Neural cell (in vitro differentiated cells): ENCODE data around the gene FAN1. TPM values are rescaled to one million over a fixed set of nuclear protein-coding genes. Genes with fewer than 3 reads are reported as not detected.

Source experiments
- H2AFZ ChIP-seq: fragments of 200-600, 300-800 bp; sonication (generic), shearing (Covaris generic); 2 replicates; pipeline ENCODE4 v1.6.0; 2014; ENCODE audit warnings: low read depth, mild to moderate bottlenecking, antibody characterized with exemption, low read length, moderate library complexity
- H3F3A ChIP-seq: fragments of 200-600 bp; shearing (Covaris generic); 2 replicates; pipeline ENCODE4 v1.6.1; 2016; ENCODE audit warnings: mild to moderate bottlenecking, moderate library complexity, mixed read lengths, antibody characterized with exemption, low read length; ENCODE audit not compliant: insufficient read depth, poor library complexity, severe bottlenecking
- H3K27ac ChIP-seq: fragments of 200-600, 300-800 bp; sonication (generic), shearing (Covaris generic); 2 replicates; pipeline ENCODE4 v1.5.1; 2014; ENCODE audit warnings: mild to moderate bottlenecking, low read length, moderate library complexity
- H3K27me3 ChIP-seq: fragments of 300-800, 200-600 bp; sonication (generic), shearing (Covaris generic); 2 replicates; pipeline ENCODE4 v1.6.0; 2014; ENCODE audit warnings: mild to moderate bottlenecking, low read depth, low read length, moderate library complexity; ENCODE audit not compliant: insufficient read depth
- H3K36me3 ChIP-seq: fragments of 300-800, 200-600 bp; sonication (generic), shearing (Covaris generic); 2 replicates; pipeline ENCODE4 v1.5.1; 2014; ENCODE audit warnings: mild to moderate bottlenecking, antibody characterized with exemption, low read length, moderate library complexity; ENCODE audit not compliant: insufficient read depth
- H3K4me2 ChIP-seq: fragments of 300-800, 200-600 bp; sonication (generic), shearing (Covaris generic); 2 replicates; pipeline ENCODE4 v1.6.0; 2014; ENCODE audit warnings: mild to moderate bottlenecking, low read length
- H3K4me3 ChIP-seq: fragments of 300-800, 200-600 bp; sonication (generic), shearing (Covaris generic); 2 replicates; pipeline ENCODE4 v1.5.1; 2014; ENCODE audit warnings: mild to moderate bottlenecking, low read length, moderate library complexity
- H3K79me2 ChIP-seq: fragments of 200-600 bp; shearing (Covaris generic); replicated peaks from 2 replicates; pipeline ENCODE4 v1.6.0; 2014; ENCODE audit warnings: mild to moderate bottlenecking, low read length, moderate library complexity; ENCODE audit not compliant: insufficient read depth
- H3K9ac ChIP-seq: fragments of 300-800, 200-600 bp; sonication (generic), shearing (Covaris generic); 2 replicates; pipeline ENCODE4 v1.6.1; 2016; ENCODE audit warnings: mild to moderate bottlenecking, low read length, mixed read lengths
- H3K9me2 ChIP-seq: fragments of 200-600 bp; shearing (Covaris generic); 2 replicates; pipeline ENCODE4 v1.6.1; 2016; ENCODE audit warnings: mild to moderate bottlenecking, low read length, mixed read lengths; ENCODE audit not compliant: insufficient read depth
- H3K9me3 ChIP-seq: fragments of 200-600, 300-800 bp; sonication (generic), shearing (Covaris generic); 2 replicates; pipeline ENCODE4 v1.6.1; 2016; ENCODE audit warnings: mild to moderate bottlenecking, mixed run types, low read length, moderate library complexity, mixed read lengths
- H4K20me1 ChIP-seq: fragments of 200-600 bp; shearing (Covaris generic); 2 replicates; pipeline ENCODE4 v1.6.1; 2016; ENCODE audit warnings: mild to moderate bottlenecking, mixed run types; ENCODE audit not compliant: insufficient read depth
- EP300 ChIP-seq: fragments of 450-650 bp; conservative IDR thresholded peaks from 2 replicates; pipeline ENCODE4 v1.6.1; 2014; ENCODE audit warnings: antibody characterized with exemption, mild to moderate bottlenecking, moderate library complexity; ENCODE audit not compliant: poor library complexity, severe bottlenecking
- EZH2 ChIP-seq: fragments of 200-600, 300-800 bp; shearing (Covaris generic), sonication (generic); IDR thresholded peaks from 2 replicates; pipeline ENCODE4 v1.6.1; 2014; ENCODE audit warnings: antibody characterized with exemption, low read length, borderline replicate concordance, mild to moderate bottlenecking; ENCODE audit not compliant: insufficient read depth, poor library complexity, severe bottlenecking
- MXI1 ChIP-seq: fragments of 450-650 bp; conservative IDR thresholded peaks from 2 replicates; pipeline ENCODE4 v1.6.1; 2014; ENCODE audit warnings: antibody characterized with exemption, mild to moderate bottlenecking; ENCODE audit not compliant: poor library complexity, severe bottlenecking
- POLR2AphosphoS5 ChIP-seq: IDR thresholded peaks from 2 replicates; pipeline ENCODE4 v1.6.1; 2012
- RAD21 ChIP-seq: fragments of 450-650 bp; conservative IDR thresholded peaks from 2 replicates; pipeline ENCODE4 v1.6.1; 2014; ENCODE audit warnings: antibody characterized with exemption, mild to moderate bottlenecking, moderate library complexity
- REST ChIP-seq: IDR thresholded peaks from 2 replicates; pipeline ENCODE4 v1.6.1; 2012; ENCODE audit warnings: borderline replicate concordance
- SMC3 ChIP-seq: fragments of 450-650 bp; conservative IDR thresholded peaks from 2 replicates; pipeline ENCODE4 v1.6.1; 2014; ENCODE audit warnings: antibody characterized with exemption, mild to moderate bottlenecking, moderate library complexity; ENCODE audit not compliant: poor library complexity
- TAF1 ChIP-seq: IDR thresholded peaks from 2 replicates; pipeline ENCODE4 v1.6.1; 2012; ENCODE audit warnings: low read depth
- polyA plus RNA-seq: library from polyadenylated mRNA; depleted of rRNA; stranded (reverse); fragments of >200 nt; gene quantifications from 2 replicates; pipeline ENCODE4 v1.2.3, GENCODE V29; 2014
- TF ChIP-seq, protein P1 (sequence below): fragments of 450-650 bp; IDR thresholded peaks from 2 replicates; pipeline ENCODE4 v1.5.1; 2014; ENCODE audit warnings: antibody characterized with exemption, mild to moderate bottlenecking, moderate library complexity; ENCODE audit not compliant: poor library complexity, severe bottlenecking

FAN1 gene
- polyA plus RNA-seq, 1 donor from 2014 or later = 38.5 TPM

GRCh38 chr15:30940359-30940758, 36.6 kb downstream of the FAN1 start:
- Histone ChIP-seq H3K9me2 (no peaks in the 10 kb centered on the region), H3K36me3 (peaks cover 20% of the 10 kb centered on the region), H3F3A (no peaks in the 10 kb centered on the region), H2AFZ (no peak overlapping the region), H3K79me2 (no peaks in the 10 kb centered on the region), H3K4me3 (no peak overlapping the region), H3K9ac (no peak overlapping the region), H4K20me1 (no peaks in the 10 kb centered on the region), H3K9me3 (no peaks in the 10 kb centered on the region), H3K4me2 (no peak overlapping the region), H3K27ac (no peak overlapping the region), H3K27me3 (no peaks in the 10 kb centered on the region)
- TF ChIP-seq MXI1 = no peak
- TF ChIP-seq POLR2AphosphoS5 = no peak
- no peak for TF ChIP-seq EZH2
- TF ChIP-seq, protein P1, sequence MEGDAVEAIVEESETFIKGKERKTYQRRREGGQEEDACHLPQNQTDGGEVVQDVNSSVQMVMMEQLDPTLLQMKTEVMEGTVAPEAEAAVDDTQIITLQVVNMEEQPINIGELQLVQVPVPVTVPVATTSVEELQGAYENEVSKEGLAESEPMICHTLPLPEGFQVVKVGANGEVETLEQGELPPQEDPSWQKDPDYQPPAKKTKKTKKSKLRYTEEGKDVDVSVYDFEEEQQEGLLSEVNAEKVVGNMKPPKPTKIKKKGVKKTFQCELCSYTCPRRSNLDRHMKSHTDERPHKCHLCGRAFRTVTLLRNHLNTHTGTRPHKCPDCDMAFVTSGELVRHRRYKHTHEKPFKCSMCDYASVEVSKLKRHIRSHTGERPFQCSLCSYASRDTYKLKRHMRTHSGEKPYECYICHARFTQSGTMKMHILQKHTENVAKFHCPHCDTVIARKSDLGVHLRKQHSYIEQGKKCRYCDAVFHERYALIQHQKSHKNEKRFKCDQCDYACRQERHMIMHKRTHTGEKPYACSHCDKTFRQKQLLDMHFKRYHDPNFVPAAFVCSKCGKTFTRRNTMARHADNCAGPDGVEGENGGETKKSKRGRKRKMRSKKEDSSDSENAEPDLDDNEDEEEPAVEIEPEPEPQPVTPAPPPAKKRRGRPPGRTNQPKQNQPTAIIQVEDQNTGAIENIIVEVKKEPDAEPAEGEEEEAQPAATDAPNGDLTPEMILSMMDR = no peak
- TF ChIP-seq EP300 = no peak
- no peak for TF ChIP-seq TAF1
- no peak for TF ChIP-seq REST
- no peak for TF ChIP-seq RAD21
- TF ChIP-seq SMC3 = no peak

- Histone ChIP-seq H3K27ac (no peak overlapping the region), H3K9me2 (no peaks in the 10 kb centered on the region), H3K9ac (no peak overlapping the region), H3F3A (no peaks in the 10 kb centered on the region), H3K4me2 (no peak overlapping the region), H3K79me2 (no peaks in the 10 kb centered on the region), H3K9me3 (no peaks in the 10 kb centered on the region), H4K20me1 (no peaks in the 10 kb centered on the region), H2AFZ (no peak overlapping the region), H3K36me3 (peaks cover 18% of the 10 kb centered on the region), H3K4me3 (no peak overlapping the region), H3K27me3 (no peaks in the 10 kb centered on the region)
- no peak for TF ChIP-seq TAF1
- TF ChIP-seq EP300 = no peak
- no peak for TF ChIP-seq POLR2AphosphoS5
Observed at GRCh38 chr15:30941520-30941919, 37.8 kb downstream of the FAN1 start.

- H2AFZ ChIP-seq = no peak overlapping the region
- TF ChIP-seq EP300 (no peak), SMC3 (no peak), POLR2AphosphoS5 (no peak), RAD21 (no peak), MXI1 (no peak), REST (no peak), TAF1 (no peak)
- TF ChIP-seq, protein P1 = no peak
- no peak overlapping the region for H3K4me3 ChIP-seq
- no peak overlapping the region for H3K4me2 ChIP-seq
- peaks cover 12% of the 10 kb centered on the region for H3K36me3 ChIP-seq
- H3K9me3 ChIP-seq = no peaks in the 10 kb centered on the region
- no peaks in the 10 kb centered on the region for H3F3A ChIP-seq
- H3K27ac ChIP-seq = no peak overlapping the region
- no peaks in the 10 kb centered on the region for H3K79me2 ChIP-seq
- H3K9me2 ChIP-seq = no peaks in the 10 kb centered on the region
- H3K27me3 ChIP-seq = no peaks in the 10 kb centered on the region
- no peaks in the 10 kb centered on the region for H4K20me1 ChIP-seq
- H3K9ac ChIP-seq = no peak overlapping the region
Observed at GRCh38 chr15:30943654-30944335, 40.1 kb downstream of the FAN1 start.
